Breast epithelium (tissue), 3 donors: ENCODE results near the gene TGFBRAP1.

Experiments used
- CTCF ChIP-seq, 3 donors: fragments of 450-650 bp; IDR thresholded peaks; one replicate each; pipeline ENCODE4 v1.5.1; 2016 to 2017; ENCODE audit warnings: antibody characterized with exemption in 3 of 3, mild to moderate bottlenecking in 3 of 3, moderate library complexity in 3 of 3
- POLR2A ChIP-seq: fragments of 450-650 bp; IDR thresholded peaks from one replicate; pipeline ENCODE4 v1.6.1; 2016; ENCODE audit warnings: antibody characterized with exemption, mild to moderate bottlenecking, moderate library complexity

GRCh38 chr2:105236060-105236424 is 93.5 kb downstream of the TGFBRAP1 start:
- no peak for TF ChIP-seq CTCF (IDR thresholded peaks at IDR 0.05)
- TF ChIP-seq POLR2A: no peak
